GM18909 (cell line): Measurements from ENCODE around the gene IL5RA.

ENCODE experiments used
- ATAC-seq: cut with Tn5 transposase; IDR thresholded peaks from one replicate; pipeline ENCODE4 v1.9.1; 2021; ENCODE audit warnings: mild to moderate bottlenecking; ENCODE audit not compliant: unreplicated experiment, poor library complexity

Gene IL5RA, protein sequence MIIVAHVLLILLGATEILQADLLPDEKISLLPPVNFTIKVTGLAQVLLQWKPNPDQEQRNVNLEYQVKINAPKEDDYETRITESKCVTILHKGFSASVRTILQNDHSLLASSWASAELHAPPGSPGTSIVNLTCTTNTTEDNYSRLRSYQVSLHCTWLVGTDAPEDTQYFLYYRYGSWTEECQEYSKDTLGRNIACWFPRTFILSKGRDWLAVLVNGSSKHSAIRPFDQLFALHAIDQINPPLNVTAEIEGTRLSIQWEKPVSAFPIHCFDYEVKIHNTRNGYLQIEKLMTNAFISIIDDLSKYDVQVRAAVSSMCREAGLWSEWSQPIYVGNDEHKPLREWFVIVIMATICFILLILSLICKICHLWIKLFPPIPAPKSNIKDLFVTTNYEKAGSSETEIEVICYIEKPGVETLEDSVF

GRCh38 chr3:3110299-3110630 lies at the start of gene IL5RA:
TSS of gene IL5RA (minus strand) at chr3:3110374. CDS start at chr3:3104984, 5,390 bp downstream.
- ATAC-seq = peak; percentile 48

GRCh38 chr3:3157484-3157883 lies 47.3 kb upstream of the IL5RA start:
- ATAC-seq = no peak

DNA sequence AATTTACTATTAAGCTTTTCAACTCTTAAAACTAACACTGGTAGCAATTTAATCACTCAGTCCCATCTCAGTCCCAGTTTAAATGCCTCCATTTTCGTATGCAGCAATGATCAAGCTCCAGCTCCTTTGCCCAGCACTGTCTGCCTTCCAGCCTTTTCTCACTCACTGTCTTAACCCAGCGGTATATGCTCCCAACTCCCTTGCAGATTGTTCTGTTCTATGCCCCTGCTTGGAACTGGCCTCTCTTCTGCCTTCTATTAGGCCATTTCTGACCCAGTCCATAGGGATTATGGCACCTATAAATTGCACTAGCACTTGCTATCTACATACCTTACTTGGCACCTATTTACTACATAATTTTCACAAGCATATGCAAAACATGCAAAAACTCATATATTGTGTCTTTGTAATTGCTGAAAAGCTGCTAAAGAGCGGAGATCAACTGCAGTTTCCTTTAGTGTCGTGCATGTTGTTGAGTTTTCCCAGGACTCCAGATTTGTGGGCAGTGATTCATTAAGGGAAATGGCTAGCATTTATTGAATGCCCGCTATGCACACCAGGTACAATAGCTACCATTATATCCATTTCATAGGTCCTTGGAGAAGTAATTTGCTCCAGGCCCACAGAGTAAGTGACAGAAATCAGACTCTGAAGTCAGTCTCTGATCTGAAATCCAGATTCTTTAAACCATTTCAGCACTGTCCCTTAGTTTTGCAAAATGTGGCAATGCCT lies 44.9 kb upstream of the IL5RA start:
- ATAC-seq = no peak

DNA sequence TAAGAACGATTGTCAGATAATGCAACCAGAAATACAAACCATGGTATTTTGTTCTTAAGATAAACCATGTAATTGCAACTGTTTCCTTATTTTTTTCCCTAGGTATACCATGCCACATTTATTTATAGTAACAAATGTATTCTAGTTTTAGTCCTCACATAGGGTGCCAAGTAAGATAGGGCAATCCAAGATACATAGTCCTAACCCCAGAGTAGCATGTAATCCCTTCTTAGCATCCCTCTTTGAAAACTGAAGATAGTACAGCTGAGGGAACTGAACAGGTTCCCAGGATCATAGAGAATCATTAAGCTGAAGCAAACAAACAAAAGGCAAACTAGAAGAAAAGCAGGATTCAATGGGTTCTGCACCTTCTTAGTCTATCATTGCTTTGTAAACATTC lies 41.3 kb upstream of the IL5RA start:
- no peak for ATAC-seq

DNA sequence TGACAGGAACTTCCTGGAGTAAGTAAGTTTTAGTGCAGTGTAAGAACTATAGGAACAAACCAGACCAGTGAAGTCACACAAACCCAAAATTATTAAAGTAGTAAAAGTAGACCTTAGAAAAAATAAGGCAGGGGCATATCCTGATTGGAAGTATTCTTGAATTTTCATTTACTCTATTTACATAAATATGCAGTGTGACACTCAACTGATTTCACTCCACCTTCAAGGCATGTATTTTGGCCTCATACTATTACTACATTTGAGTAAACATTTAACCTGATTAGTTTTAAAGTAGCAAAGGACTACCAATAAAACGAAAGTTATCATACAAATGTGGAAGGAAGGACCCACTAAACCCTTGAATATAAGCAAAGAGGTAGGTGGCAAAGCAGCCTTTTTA lies 39.4 kb upstream of the IL5RA start:
- ATAC-seq = no peak

GRCh38 chr3:3145831-3146230 lies 35.7 kb upstream of the IL5RA start:
- ATAC-seq = no peak

- no peak for ATAC-seq
Measured at GRCh38 chr3:3141939-3142338, 31.8 kb upstream of the IL5RA start.

DNA sequence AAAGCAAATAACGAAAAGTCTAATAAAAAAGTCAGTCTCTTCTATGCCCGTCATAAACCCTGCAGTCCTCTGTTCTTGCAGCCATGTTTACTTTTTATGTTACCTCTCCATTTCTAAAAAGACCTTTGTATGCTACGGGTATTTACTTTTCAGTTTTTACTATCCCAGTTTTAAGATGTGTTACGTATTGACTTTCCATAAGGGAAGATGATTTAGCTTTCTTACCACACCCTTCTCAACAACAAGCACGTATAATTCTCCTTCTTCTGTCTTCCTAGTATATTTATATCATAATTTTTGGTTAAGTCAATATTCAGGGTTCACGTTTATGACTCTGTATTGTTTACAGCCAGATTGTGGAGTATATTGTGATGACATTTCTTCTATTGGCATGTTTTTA lies 27.4 kb upstream of the IL5RA start:
- ATAC-seq = no peak

- no peak for ATAC-seq
Measured at GRCh38 chr3:3134750-3135448, 24.7 kb upstream of the IL5RA start.

GRCh38 chr3:3133500-3133899 lies 23.3 kb upstream of the IL5RA start:
- no peak for ATAC-seq

DNA sequence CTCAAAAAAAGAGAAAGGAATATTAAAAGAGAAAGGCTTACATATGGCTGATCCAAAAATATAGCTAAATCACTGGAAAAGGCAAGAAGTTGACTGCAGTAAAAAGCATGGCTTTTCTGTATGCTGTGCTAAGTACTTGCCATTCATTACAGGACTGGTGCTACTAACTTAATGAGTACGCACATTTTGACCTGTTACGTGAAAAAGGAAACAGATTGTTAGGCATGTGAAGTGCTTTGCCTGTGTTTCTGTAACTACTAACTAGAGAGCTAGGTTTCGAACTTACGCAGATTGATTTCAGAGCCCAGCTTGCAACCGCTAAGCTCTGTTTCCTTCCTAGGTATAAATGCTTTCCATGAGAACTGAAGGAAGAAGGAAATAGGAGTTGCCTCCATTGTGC lies 19.4 kb upstream of the IL5RA start:
- ATAC-seq = no peak

GRCh38 chr3:3127432-3128010 lies 17.3 kb upstream of the IL5RA start:
- ATAC-seq = peak; percentile 15

GRCh38 chr3:3126477-3127431 lies 16.6 kb upstream of the IL5RA start, which contains the start of gene TRNT1:
TSS of gene TRNT1 (plus strand) at chr3:3126940. CDS start at chr3:3129041, 2,101 bp downstream.
- peak; percentile 98 for ATAC-seq

GRCh38 chr3:3125977-3126376 lies 15.8 kb upstream of the IL5RA start:
- ATAC-seq = no peak

GRCh38 chr3:3119393-3119851 lies 9.2 kb upstream of the IL5RA start:
- ATAC-seq = no peak

- ATAC-seq = no peak
Measured at GRCh38 chr3:3117651-3118050, 7.5 kb upstream of the IL5RA start.

DNA sequence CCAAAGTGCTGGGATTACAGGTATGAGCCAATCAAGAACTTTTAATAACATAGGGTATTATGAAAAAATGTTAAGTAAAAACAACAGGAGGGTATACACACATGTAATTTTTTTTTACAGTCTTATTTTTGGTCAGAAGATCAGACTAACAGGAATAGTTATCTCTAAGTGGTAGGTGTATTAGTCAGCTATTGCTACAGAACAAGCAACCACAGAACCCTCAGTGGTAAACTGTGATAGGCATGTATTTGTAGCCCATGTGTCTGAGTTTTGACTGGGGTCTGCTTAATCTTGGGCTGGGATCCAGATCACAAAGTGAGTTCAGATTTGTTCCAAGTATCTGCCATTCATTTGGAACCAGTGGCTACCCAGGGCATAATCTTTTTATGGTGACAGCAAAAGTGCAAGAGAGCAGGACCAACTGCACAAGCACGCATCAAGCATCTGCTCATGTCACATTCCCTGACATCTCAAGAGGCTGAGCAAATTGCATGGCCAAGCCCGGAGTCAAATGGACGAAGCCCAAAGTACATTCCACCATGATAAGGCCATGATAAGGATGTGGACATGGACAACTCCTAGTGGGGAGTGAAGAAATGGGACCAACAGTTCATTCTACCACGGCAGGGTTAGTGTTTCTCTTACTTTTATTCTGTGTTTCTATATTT lies 3.0 kb upstream of the IL5RA start:
- no peak for ATAC-seq

DNA sequence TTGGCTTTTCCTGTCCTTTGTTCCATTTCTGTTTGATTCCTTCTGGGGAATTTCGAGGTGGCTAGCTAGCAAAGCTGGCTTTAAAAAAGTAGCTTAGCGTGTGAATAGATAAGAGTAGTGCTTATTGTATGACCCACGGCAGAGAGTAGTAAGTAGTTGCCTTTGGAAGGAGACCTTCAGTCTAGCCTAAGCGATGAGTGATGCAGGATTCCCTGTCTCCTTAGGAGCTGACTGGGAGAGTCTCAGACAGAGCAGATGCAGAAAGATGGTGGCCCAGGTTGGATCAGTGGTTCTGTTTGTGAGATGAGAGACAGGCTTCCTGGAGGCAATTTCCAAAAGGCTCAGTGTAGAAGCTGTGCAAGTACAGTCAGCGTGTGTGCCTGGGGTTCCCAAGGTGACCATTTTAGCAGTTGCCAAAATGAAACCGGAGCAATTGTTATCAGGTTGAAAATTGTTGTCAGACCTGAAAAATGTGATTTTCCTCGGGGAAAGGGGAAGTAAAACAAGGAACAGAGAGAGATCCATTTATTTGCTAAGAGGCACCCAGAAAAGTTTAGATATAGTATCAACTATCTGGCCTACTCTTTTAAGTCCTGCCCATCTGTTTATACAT lies 681 bp upstream of the IL5RA start:
- no peak for ATAC-seq
